Measurements from ENCODE around the gene RGS6.

- TF ChIP-seq EZH2 (IDR thresholded peaks at IDR 0.05; ENCODE audit: borderline replicate concordance, low read length) = no peak
- TF ChIP-seq, protein P1, sequence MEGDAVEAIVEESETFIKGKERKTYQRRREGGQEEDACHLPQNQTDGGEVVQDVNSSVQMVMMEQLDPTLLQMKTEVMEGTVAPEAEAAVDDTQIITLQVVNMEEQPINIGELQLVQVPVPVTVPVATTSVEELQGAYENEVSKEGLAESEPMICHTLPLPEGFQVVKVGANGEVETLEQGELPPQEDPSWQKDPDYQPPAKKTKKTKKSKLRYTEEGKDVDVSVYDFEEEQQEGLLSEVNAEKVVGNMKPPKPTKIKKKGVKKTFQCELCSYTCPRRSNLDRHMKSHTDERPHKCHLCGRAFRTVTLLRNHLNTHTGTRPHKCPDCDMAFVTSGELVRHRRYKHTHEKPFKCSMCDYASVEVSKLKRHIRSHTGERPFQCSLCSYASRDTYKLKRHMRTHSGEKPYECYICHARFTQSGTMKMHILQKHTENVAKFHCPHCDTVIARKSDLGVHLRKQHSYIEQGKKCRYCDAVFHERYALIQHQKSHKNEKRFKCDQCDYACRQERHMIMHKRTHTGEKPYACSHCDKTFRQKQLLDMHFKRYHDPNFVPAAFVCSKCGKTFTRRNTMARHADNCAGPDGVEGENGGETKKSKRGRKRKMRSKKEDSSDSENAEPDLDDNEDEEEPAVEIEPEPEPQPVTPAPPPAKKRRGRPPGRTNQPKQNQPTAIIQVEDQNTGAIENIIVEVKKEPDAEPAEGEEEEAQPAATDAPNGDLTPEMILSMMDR (IDR thresholded peaks at IDR 0.05; ENCODE audit: low read length) = no peak
Measured at GRCh38 chr14:72532686-72533454, 600.6 kb downstream of the RGS6 start.

All from OCI-LY1 (cell line).